Epithelial cell of proximal tubule (primary cell): ENCODE measurements around the gene FHAD1. TPM values are rescaled to one million over a fixed set of nuclear protein-coding genes. Genes with fewer than 3 reads are reported as not detected.

Source experiments
- DNase-seq: peaks from one replicate; pipeline ENCODE4 v3.0.0-alpha.2; 2011; ENCODE audit warnings: low read depth
- H3K4me3 ChIP-seq: 2 replicates; pipeline ENCODE4 v1.5.1; 2011; ENCODE audit warnings: low read depth, mild to moderate bottlenecking, low read length
- total RNA-seq: library from RNA; depleted of rRNA; stranded (reverse); fragments of >200 nt; gene quantifications from 2 replicates; pipeline ENCODE4 v1.2.3, GENCODE V29; 2015
- TF ChIP-seq, protein P1 (sequence below): conservative IDR thresholded peaks from 2 replicates; pipeline ENCODE4 v1.5.1; 2012; ENCODE audit warnings: low read depth, mild to moderate bottlenecking, low read length

The FHAD1 gene
- total RNA-seq, 1 donor from 2014 or later: 0.35 TPM

DNA sequence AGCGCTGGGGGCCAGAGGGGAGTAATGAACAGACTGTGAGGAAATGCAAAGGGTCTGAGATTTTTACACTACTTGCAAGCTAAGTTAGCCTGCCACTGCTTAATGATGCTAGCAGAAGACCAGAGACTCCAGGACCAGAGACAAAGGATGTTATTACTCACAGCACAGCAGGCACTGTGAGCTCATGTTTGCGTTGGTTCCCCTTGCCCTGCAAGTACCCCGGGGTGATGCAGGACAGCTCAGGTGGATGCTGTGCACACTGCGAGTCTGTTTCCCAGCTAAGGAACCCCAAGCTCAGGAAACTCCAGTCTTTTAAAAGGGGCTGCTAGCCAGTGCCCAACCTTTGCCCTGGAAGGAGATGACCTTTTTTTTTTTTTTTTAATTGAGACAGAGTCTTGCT lies 1.2 kb downstream of the FHAD1 start:
- no peak overlapping the region for H3K4me3 ChIP-seq
- DNase-seq: no peak
- TF ChIP-seq, protein P1, sequence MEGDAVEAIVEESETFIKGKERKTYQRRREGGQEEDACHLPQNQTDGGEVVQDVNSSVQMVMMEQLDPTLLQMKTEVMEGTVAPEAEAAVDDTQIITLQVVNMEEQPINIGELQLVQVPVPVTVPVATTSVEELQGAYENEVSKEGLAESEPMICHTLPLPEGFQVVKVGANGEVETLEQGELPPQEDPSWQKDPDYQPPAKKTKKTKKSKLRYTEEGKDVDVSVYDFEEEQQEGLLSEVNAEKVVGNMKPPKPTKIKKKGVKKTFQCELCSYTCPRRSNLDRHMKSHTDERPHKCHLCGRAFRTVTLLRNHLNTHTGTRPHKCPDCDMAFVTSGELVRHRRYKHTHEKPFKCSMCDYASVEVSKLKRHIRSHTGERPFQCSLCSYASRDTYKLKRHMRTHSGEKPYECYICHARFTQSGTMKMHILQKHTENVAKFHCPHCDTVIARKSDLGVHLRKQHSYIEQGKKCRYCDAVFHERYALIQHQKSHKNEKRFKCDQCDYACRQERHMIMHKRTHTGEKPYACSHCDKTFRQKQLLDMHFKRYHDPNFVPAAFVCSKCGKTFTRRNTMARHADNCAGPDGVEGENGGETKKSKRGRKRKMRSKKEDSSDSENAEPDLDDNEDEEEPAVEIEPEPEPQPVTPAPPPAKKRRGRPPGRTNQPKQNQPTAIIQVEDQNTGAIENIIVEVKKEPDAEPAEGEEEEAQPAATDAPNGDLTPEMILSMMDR: no peak

DNA sequence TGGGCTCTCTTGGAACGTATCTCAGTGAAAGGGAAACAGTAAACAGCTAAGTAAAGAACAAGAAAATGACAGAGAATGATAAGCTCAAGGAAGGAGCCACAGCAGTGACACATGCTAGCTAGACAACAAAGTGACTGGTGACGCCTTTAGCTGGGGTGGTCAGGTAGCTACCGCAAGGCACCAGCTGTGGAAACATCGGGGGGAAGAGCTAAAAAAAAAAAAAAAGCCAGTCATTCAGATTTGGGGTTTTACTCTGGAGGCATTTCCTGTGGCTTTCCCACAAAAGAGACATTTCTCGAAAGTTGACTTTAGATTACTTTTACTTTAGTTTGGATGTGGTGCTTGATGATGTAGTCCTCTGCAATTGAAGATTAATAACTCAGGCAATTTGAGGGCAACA lies 2.1 kb downstream of the FHAD1 start:
- no peak overlapping the region for H3K4me3 ChIP-seq
- TF ChIP-seq, protein P1: no peak
- DNase-seq: no peak

- no peak overlapping the region for H3K4me3 ChIP-seq
- no peak for DNase-seq
- TF ChIP-seq, protein P1: no peak
Observed at GRCh38 chr1:15251857-15252835, 5.1 kb downstream of the FHAD1 start.

DNA sequence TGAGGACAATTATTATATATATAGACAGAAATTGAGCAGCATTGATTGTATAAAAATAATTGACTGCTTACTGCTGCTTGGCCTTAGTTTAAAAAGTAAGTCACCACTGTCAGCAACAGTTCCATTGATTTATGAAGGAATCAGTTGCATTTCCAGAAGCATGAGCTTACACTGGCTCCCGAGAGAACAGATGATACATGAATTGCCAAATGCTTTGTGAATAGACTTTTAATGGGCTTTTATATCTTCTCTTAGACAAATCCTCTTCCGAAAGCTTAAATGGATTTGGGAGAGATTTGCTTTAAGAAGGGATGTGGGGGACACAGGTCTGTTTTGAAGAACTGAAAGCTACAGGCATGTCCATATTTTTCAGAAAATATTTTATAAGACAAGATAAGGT lies 7.5 kb downstream of the FHAD1 start:
- no peak overlapping the region for H3K4me3 ChIP-seq
- no peak for DNase-seq
- TF ChIP-seq, protein P1: no peak

DNA sequence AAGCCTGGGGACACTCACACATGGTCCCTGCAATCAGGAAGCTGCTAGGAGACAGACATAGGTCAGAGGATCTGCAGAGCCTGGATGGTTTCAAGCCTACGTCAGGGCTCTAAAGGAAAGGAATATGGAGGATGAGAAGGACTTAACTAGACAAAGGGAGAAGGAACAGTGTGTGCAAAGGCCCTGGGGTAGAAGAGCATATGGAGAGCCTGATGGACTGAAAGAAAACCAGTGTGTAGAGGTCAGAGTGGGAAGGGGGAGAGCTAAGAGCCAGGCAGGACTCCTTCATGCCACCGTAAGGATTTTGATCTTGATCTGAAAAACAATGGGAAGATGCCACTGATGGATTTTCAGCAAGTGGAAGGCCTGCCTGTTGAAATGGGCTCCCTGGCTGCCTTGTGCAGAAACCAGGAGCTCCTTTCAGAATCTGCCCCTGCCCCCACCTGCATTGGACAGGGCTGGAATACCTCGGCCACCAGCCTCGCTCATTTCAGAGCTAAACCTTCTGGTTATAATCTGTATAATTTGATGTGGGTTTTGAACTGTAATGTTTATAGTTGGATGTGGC lies 8.6 kb downstream of the FHAD1 start:
- TF ChIP-seq, protein P1: no peak
- no peak for DNase-seq
- H3K4me3 ChIP-seq: no peak overlapping the region

GRCh38 chr1:15256584-15256983 lies 9.6 kb downstream of the FHAD1 start:
- TF ChIP-seq, protein P1: no peak
- H3K4me3 ChIP-seq: no peak overlapping the region

DNA sequence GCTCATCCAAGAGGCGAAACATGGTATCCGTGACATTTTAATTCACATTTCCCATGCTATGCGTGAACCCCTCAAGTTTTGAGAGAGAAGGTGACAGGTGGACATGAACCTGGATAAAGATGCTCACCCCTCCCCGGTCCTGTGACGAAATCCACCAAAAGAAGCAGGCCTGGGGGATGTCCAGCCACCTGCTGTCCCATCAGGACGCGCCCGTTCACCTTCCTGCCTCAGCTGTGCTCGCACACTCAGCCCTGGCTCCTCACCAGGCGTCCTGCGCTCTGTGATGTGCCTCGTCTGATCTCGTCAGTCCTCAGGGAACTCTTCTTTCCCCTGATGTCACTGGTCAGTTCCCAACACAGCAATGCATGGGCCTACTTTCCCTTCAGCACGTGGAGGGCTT lies 10.3 kb downstream of the FHAD1 start:
- DNase-seq: no peak
- no peak overlapping the region for H3K4me3 ChIP-seq
- TF ChIP-seq, protein P1: no peak

More at GRCh38 chr1:15256584-15256983, 9.6 kb downstream of the FHAD1 start:
- no peak for DNase-seq
